Activated T-cell treated with anti-CD3 and anti-CD28 coated beads, Interleukin-2, amount 50 U/mL, for 72 hours (primary cell): Measurements from ENCODE around the gene WDR1. TPM values are rescaled to one million over a fixed set of nuclear protein-coding genes. Genes with fewer than 3 reads are reported as not detected.

ENCODE experiments used
- ATAC-seq, 2 donors: fragments of 150-1000 bp; cut with Tn5 transposase; replicated peaks in 1 of 2; 2 replicates each; pipeline ENCODE4 v1.10.0; 2021; ENCODE audit warnings: moderate library complexity in 2 of 2, mild to moderate bottlenecking in 1 of 2
- DNase-seq, 2 donors: peaks; one replicate each; pipeline ENCODE4 v3.0.0; 2021 to 2022; ENCODE audit warnings: mixed read lengths in 1 of 2
- H3K27ac Mint-ChIP-seq: one replicate; pipeline ENCODE4 v1.8.0; 2022; ENCODE audit warnings: mild to moderate bottlenecking, moderate library complexity, mixed read lengths
- H3K27me3 Mint-ChIP-seq: one replicate; pipeline ENCODE4 v1.8.0; 2022; ENCODE audit warnings: low read depth, mixed read lengths
- H3K36me3 Mint-ChIP-seq, 2 donors: one replicate each; pipeline ENCODE4 v1.8.0; 2022; ENCODE audit warnings: mixed read lengths in 2 of 2, mild to moderate bottlenecking in 1 of 2; ENCODE audit not compliant: insufficient read depth in 2 of 2
- H3K4me1 Mint-ChIP-seq: one replicate; pipeline ENCODE4 v1.8.0; 2022; ENCODE audit warnings: low read depth, mixed read lengths
- H3K4me3 Mint-ChIP-seq, 2 donors: one replicate each; pipeline ENCODE4 v1.8.0; 2022; ENCODE audit warnings: mild to moderate bottlenecking in 2 of 2, mixed read lengths in 2 of 2, moderate library complexity in 2 of 2
- H3K9me3 Mint-ChIP-seq, 2 donors: one replicate each; pipeline ENCODE4 v1.8.0; 2022; ENCODE audit warnings: mixed read lengths in 2 of 2
- total RNA-seq, 2 donors: library from RNA; stranded (reverse); gene quantifications; one replicate each; pipeline ENCODE4 v1.2.3, GENCODE V29; 2022

WDR1 gene
- total RNA-seq, 2 donors from 2014 or later: 304 to 326 TPM

GRCh38 chr4:10097906-10098779 lies 18.5 kb downstream of the WDR1 start:
- no peaks in the 10 kb centered on the region for H3K9me3 Mint-ChIP-seq
- ATAC-seq (no peak), DNase-seq (no peak)
- H3K36me3 Mint-ChIP-seq: peaks cover 12 to 35% of the 10 kb centered on the region in 2 donors
- H3K4me1 Mint-ChIP-seq: peaks cover 100% of the 10 kb centered on the region
- peak overlapping the region; percentile 57 to 64 for H3K4me3 Mint-ChIP-seq
- H3K27me3 Mint-ChIP-seq: no peaks in the 10 kb centered on the region
- peak overlapping the region; percentile 86 for H3K27ac Mint-ChIP-seq

GRCh38 chr4:10096978-10097335 lies 19.6 kb downstream of the WDR1 start:
- Mint-ChIP-seq H3K27me3 (no peaks in the 10 kb centered on the region), H3K9me3 (no peaks in the 10 kb centered on the region), H3K4me3 (peak overlapping the region; percentile 38 to 60), H3K36me3 (peaks cover 7 to 33% of the 10 kb centered on the region in 2 donors), H3K27ac (peak overlapping the region; percentile 86), H3K4me1 (peaks cover 98% of the 10 kb centered on the region)
- ATAC-seq: no peak
- no peak for DNase-seq

- peak; percentile 84 to 89 for DNase-seq
- peak overlapping the region; percentile 38 to 60 for H3K4me3 Mint-ChIP-seq
- H3K27ac Mint-ChIP-seq: peak overlapping the region; percentile 65
- peaks cover 92% of the 10 kb centered on the region for H3K4me1 Mint-ChIP-seq
- no peaks in the 10 kb centered on the region for H3K9me3 Mint-ChIP-seq
- H3K27me3 Mint-ChIP-seq: no peaks in the 10 kb centered on the region
- ATAC-seq: peak; percentile 86 to 88
- H3K36me3 Mint-ChIP-seq: peaks cover 7 to 28% of the 10 kb centered on the region in 2 donors
Measured at GRCh38 chr4:10096201-10096977, 20.2 kb downstream of the WDR1 start.

GRCh38 chr4:10095296-10095991 lies 21.2 kb downstream of the WDR1 start:
- DNase-seq: peak; percentile 48 to 53
- Mint-ChIP-seq H3K36me3 (peaks cover 7 to 26% of the 10 kb centered on the region in 2 donors), H3K4me1 (peaks cover 83% of the 10 kb centered on the region), H3K27me3 (no peaks in the 10 kb centered on the region), H3K9me3 (no peaks in the 10 kb centered on the region), H3K4me3 (peak overlapping the region; percentile 38 to 60), H3K27ac (peak overlapping the region; percentile 28)
- ATAC-seq: peak; percentile 39 to 49

GRCh38 chr4:10094841-10095240 lies 21.8 kb downstream of the WDR1 start:
- Mint-ChIP-seq H3K4me1 (peaks cover 77% of the 10 kb centered on the region), H3K27me3 (no peaks in the 10 kb centered on the region), H3K27ac (no peak overlapping the region), H3K9me3 (no peaks in the 10 kb centered on the region), H3K4me3 (peak overlapping the region; percentile 36), H3K36me3 (peaks cover 7 to 26% of the 10 kb centered on the region in 2 donors)
- ATAC-seq: no peak
- DNase-seq: no peak

- peak overlapping the region; percentile 77 for H3K27ac Mint-ChIP-seq
- H3K9me3 Mint-ChIP-seq: no peaks in the 10 kb centered on the region
- peaks cover 68% of the 10 kb centered on the region for H3K4me1 Mint-ChIP-seq
- H3K27me3 Mint-ChIP-seq: no peaks in the 10 kb centered on the region
- peaks cover 7 to 26% of the 10 kb centered on the region in 2 donors for H3K36me3 Mint-ChIP-seq
- peak in 1 of 2 donors; percentile 31 for DNase-seq
- ATAC-seq: no peak
- peak overlapping the region; percentile 56 to 70 for H3K4me3 Mint-ChIP-seq
Measured at GRCh38 chr4:10093801-10094552, 22.6 kb downstream of the WDR1 start.

GRCh38 chr4:10093271-10093621 lies 23.4 kb downstream of the WDR1 start:
- Mint-ChIP-seq H3K27me3 (no peaks in the 10 kb centered on the region), H3K9me3 (no peaks in the 10 kb centered on the region), H3K36me3 (peaks cover 7 to 26% of the 10 kb centered on the region in 2 donors), H3K4me3 (peak overlapping the region; percentile 56 to 70), H3K27ac (peak overlapping the region; percentile 77), H3K4me1 (peaks cover 61% of the 10 kb centered on the region)
- no peak for ATAC-seq
- no peak for DNase-seq

- peaks cover 55% of the 10 kb centered on the region for H3K4me1 Mint-ChIP-seq
- H3K27me3 Mint-ChIP-seq: no peaks in the 10 kb centered on the region
- H3K27ac Mint-ChIP-seq: peak overlapping the region; percentile 77
- no peaks in the 10 kb centered on the region for H3K9me3 Mint-ChIP-seq
- peak overlapping the region; percentile 15 to 70 for H3K4me3 Mint-ChIP-seq
- ATAC-seq (no peak), DNase-seq (no peak)
- peaks cover 11 to 28% of the 10 kb centered on the region in 2 donors for H3K36me3 Mint-ChIP-seq
Measured at GRCh38 chr4:10092481-10093270, 23.9 kb downstream of the WDR1 start.

GRCh38 chr4:10091531-10092181 lies 24.9 kb downstream of the WDR1 start:
- no peaks in the 10 kb centered on the region for H3K9me3 Mint-ChIP-seq
- no peak for DNase-seq
- no peak for ATAC-seq
- no peak overlapping the region for H3K4me3 Mint-ChIP-seq
- H3K27me3 Mint-ChIP-seq: no peaks in the 10 kb centered on the region
- H3K27ac Mint-ChIP-seq: no peak overlapping the region
- peaks cover 12 to 28% of the 10 kb centered on the region in 2 donors for H3K36me3 Mint-ChIP-seq
- H3K4me1 Mint-ChIP-seq: peaks cover 45% of the 10 kb centered on the region

- no peaks in the 10 kb centered on the region for H3K9me3 Mint-ChIP-seq
- peaks cover 35% of the 10 kb centered on the region for H3K4me1 Mint-ChIP-seq
- no peak for ATAC-seq
- DNase-seq: no peak
- peaks cover 12 to 25% of the 10 kb centered on the region in 2 donors for H3K36me3 Mint-ChIP-seq
- H3K27ac Mint-ChIP-seq: no peak overlapping the region
- H3K4me3 Mint-ChIP-seq: no peak overlapping the region
- no peaks in the 10 kb centered on the region for H3K27me3 Mint-ChIP-seq
Measured at GRCh38 chr4:10090467-10091250, 25.9 kb downstream of the WDR1 start.

GRCh38 chr4:10089346-10089745 lies 27.3 kb downstream of the WDR1 start:
- H3K4me1 Mint-ChIP-seq: peaks cover 22% of the 10 kb centered on the region
- H3K36me3 Mint-ChIP-seq: peaks cover 12 to 30% of the 10 kb centered on the region in 2 donors
- H3K27ac Mint-ChIP-seq: peak overlapping the region; percentile 42
- no peaks in the 10 kb centered on the region for H3K27me3 Mint-ChIP-seq
- no peaks in the 10 kb centered on the region for H3K9me3 Mint-ChIP-seq
- H3K4me3 Mint-ChIP-seq: no peak overlapping the region
- no peak for DNase-seq
- ATAC-seq: no peak
